Lung (tissue), 12 donors: ENCODE results near the gene ASPG. TPM values are rescaled to one million over a fixed set of nuclear protein-coding genes. Genes with fewer than 3 reads are reported as not detected.

ENCODE experiments used
- ATAC-seq: fragments of 200-7000 bp; cut with Tn5 transposase; one replicate; pipeline ENCODE4 v1.9.1; 2020; ENCODE audit warnings: moderate number of reproducible peaks; ENCODE audit not compliant: insufficient read depth, low FRiP score
- DNase-seq, 3 donors: peaks; one replicate each; pipeline ENCODE4 v3.0.0-alpha.2; 2013 to 2017
- H3K27ac ChIP-seq, 2 donors: one replicate each; pipeline ENCODE4 v1.5.1; 2013; ENCODE audit warnings: mild to moderate bottlenecking in 2 of 2, moderate library complexity in 2 of 2, control low read depth in 1 of 2, inconsistent platforms in 1 of 2, low read depth in 1 of 2, low read length in 1 of 2
- H3K27me3 ChIP-seq, 3 donors: one replicate each; pipeline ENCODE4 v1.5.1; 2013; ENCODE audit warnings: low read length in 2 of 3; ENCODE audit not compliant: control insufficient read depth in 3 of 3, insufficient read depth in 3 of 3
- H3K36me3 ChIP-seq, 4 donors: one replicate each; pipeline ENCODE4 v1.5.1; 2013; ENCODE audit warnings: low read length in 4 of 4, mild to moderate bottlenecking in 1 of 4, moderate library complexity in 1 of 4; ENCODE audit not compliant: control insufficient read depth in 4 of 4, insufficient read depth in 4 of 4
- H3K4me1 ChIP-seq, 5 donors: one replicate each; pipeline ENCODE4 v1.5.1; 2013; ENCODE audit warnings: low read length in 5 of 5, mild to moderate bottlenecking in 2 of 5, moderate library complexity in 1 of 5; ENCODE audit not compliant: control insufficient read depth in 5 of 5, insufficient read depth in 5 of 5
- H3K4me3 ChIP-seq: one replicate; pipeline ENCODE4 v1.5.1; 2013; ENCODE audit warnings: mild to moderate bottlenecking, control low read depth, moderate library complexity
- H3K9ac ChIP-seq, 2 donors: one replicate each; pipeline ENCODE4 v1.5.1; 2013; ENCODE audit warnings: low read length in 2 of 2, control low read depth in 1 of 2; ENCODE audit not compliant: insufficient read depth in 1 of 2
- H3K9me3 ChIP-seq, 4 donors: one replicate each; pipeline ENCODE4 v1.5.1; 2013; ENCODE audit warnings: low read length in 3 of 4, mild to moderate bottlenecking in 1 of 4, moderate library complexity in 1 of 4; ENCODE audit not compliant: control insufficient read depth in 4 of 4, insufficient read depth in 3 of 4
- WGBS, 2 donors: extraction: QIAGEN DNeasy Blood & Tissue Kit; methylation state at CpG; one replicate each; pipeline ENCODE4 v1.1.7; 2013; 5-methylcytosine and 5-hydroxymethylcytosine counted together
- polyA plus RNA-seq, 2 donors: library from polyadenylated mRNA; stranded (reverse); fragments of 200-250 nt; gene quantifications; one replicate each; pipeline ENCODE4 v1.2.1, GENCODE V29; 2013
- total RNA-seq, 2 donors: library from RNA; depleted of rRNA in 1 of 2; stranded (reverse); fragments of >200 nt in 1 of 2; gene quantifications; one replicate each; pipeline ENCODE4 v1.2.1, GENCODE V29; 2014 to 2021
- TF ChIP-seq, protein P1 (sequence below): IDR thresholded peaks from 2 replicates; pipeline ENCODE4 v1.5.1; 2012; ENCODE audit warnings: mild to moderate bottlenecking; ENCODE audit errors: control extremely low read depth, extremely low read depth
- donor health status: control.
- donor health status: control.
- donor health status: Bipolar disorder and iron deficiency.
- donor health status: healthy.
- donor health status: DM: yes; HTN: yes; CAD: no.

ASPG gene
- total and polyA plus RNA-seq, 4 donors = 0.73 to 4.7 (median 3.0) TPM

- Histone ChIP-seq H3K4me1 (peaks cover 0 to 27% (median 6%) of the 10 kb centered on the region in 5 donors), H3K9me3 (peaks cover 0 to 2% (median 0%) of the 10 kb centered on the region in 4 donors), H3K27ac (no peak overlapping the region), H3K36me3 (no peaks in the 10 kb centered on the region), H3K27me3 (no peaks in the 10 kb centered on the region), H3K9ac (no peak overlapping the region), H3K4me3 (no peak overlapping the region)
- TF ChIP-seq, protein P1, sequence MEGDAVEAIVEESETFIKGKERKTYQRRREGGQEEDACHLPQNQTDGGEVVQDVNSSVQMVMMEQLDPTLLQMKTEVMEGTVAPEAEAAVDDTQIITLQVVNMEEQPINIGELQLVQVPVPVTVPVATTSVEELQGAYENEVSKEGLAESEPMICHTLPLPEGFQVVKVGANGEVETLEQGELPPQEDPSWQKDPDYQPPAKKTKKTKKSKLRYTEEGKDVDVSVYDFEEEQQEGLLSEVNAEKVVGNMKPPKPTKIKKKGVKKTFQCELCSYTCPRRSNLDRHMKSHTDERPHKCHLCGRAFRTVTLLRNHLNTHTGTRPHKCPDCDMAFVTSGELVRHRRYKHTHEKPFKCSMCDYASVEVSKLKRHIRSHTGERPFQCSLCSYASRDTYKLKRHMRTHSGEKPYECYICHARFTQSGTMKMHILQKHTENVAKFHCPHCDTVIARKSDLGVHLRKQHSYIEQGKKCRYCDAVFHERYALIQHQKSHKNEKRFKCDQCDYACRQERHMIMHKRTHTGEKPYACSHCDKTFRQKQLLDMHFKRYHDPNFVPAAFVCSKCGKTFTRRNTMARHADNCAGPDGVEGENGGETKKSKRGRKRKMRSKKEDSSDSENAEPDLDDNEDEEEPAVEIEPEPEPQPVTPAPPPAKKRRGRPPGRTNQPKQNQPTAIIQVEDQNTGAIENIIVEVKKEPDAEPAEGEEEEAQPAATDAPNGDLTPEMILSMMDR = no peak
- no peak for ATAC-seq
- peak in 2 of 3 donors; percentile 33 to 40 for DNase-seq
- 71 to 74% methylated on average over 32 of the region's 32 CpGs for WGBS, 2 donors
These were observed 22.4 kb downstream of the ASPG start for GRCh38 chr14:104107611-104108569.

GRCh38 chr14:104108570-104109541, 23.4 kb downstream of the ASPG start:
- Histone ChIP-seq H3K9me3 (no peaks in the 10 kb centered on the region), H3K9ac (no peak overlapping the region), H3K4me3 (no peak overlapping the region), H3K27me3 (no peaks in the 10 kb centered on the region), H3K36me3 (no peaks in the 10 kb centered on the region), H3K27ac (no peak overlapping the region), H3K4me1 (peaks cover 0 to 20% (median 2%) of the 10 kb centered on the region in 5 donors)
- DNase-seq (no peak), ATAC-seq (no peak)
- TF ChIP-seq, protein P1 = no peak
- WGBS, 2 donors = 50 to 64% methylated on average over 26 of the region's 26 CpGs

DNA sequence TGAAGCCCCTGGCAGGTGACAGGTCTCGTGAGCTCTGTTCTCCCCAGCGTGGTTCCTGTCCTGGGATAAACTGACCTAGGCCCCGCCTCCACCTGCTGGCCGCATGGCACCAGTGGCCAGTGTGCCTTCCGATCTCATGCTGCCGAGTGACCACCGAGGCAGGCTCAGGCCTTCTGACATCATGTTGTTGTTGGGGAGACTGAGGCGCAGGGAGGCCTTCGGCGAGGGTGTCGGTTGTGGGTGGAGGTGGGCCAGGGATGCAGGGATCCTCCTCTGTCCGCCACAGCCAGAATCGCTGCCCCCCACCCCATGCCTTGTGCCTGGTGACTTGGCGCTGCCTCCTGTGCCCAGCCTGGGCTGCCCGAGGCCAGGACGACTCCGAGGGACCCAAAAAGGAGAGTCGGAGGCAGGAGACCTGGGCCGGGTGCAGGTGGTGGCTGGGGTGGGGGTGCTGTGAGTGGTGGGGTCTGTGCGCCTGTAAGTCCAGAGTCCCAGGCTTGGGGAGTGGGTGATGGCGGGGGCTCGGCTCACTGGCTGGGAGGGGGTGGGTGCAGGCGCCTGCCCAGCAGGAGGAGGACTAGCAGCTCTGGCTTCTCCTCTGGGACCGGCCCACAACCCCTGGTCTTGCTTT, 24.3 kb downstream of the ASPG start:
- H3K9me3 ChIP-seq = no peaks in the 10 kb centered on the region
- TF ChIP-seq, protein P1 = no peak
- ATAC-seq (no peak), DNase-seq (peak in 1 of 3 donors; percentile 11)
- H3K4me1 ChIP-seq = peaks cover 0 to 14% (median 0%) of the 10 kb centered on the region in 5 donors
- H3K9ac ChIP-seq = no peak overlapping the region
- 84 to 91% methylated on average over 24 of the region's 24 CpGs for WGBS, 2 donors
- H3K27ac ChIP-seq = no peak overlapping the region
- no peaks in the 10 kb centered on the region for H3K36me3 ChIP-seq
- H3K27me3 ChIP-seq = no peaks in the 10 kb centered on the region
- H3K4me3 ChIP-seq = no peak overlapping the region
